IMR-90 (cell line): ENCODE results near the gene NRM. TPM values are rescaled to one million over a fixed set of nuclear protein-coding genes. Genes with fewer than 3 reads are reported as not detected.

Experiments used
- CTCF ChIP-seq: conservative IDR thresholded peaks from 2 replicates; pipeline ENCODE4 v1.5.1; 2012; ENCODE audit warnings: mild to moderate bottlenecking, low read depth, low read length, improper control_type of control experiment
- RAD21 ChIP-seq: IDR thresholded peaks from 2 replicates; pipeline ENCODE4 v1.6.1; 2012; ENCODE audit warnings: low read length, improper control_type of control experiment
- polyA plus RNA-seq, 3 experiments: library from polyadenylated mRNA; depleted of rRNA; stranded (reverse); fragments of >200 nt; gene quantifications; 2 replicates each; pipeline ENCODE4 v1.2.3, GENCODE V29; 2012; ENCODE audit warnings: low replicate concordance in 1 of 3
- total RNA-seq: library from RNA; depleted of rRNA; stranded (reverse); fragments of >200 nt; gene quantifications from 2 replicates; pipeline ENCODE4 v1.2.3, GENCODE V29; 2012

Gene NRM
- total and polyA plus RNA-seq, 2 of the 4 experiments (the other 2 are of a cell fraction): 2.2 to 27.0 TPM

GRCh38 chr6:30686908-30687658 is 3.7 kb downstream of the NRM start (continued):
- no peak for TF ChIP-seq CTCF
- no peak for TF ChIP-seq RAD21
